MCF 10A (cell line): ENCODE measurements around the gene GSK3A. TPM values are rescaled to one million over a fixed set of nuclear protein-coding genes. Genes with fewer than 3 reads are reported as not detected.

Experiments
- BruUV-seq: library from RNA; stranded (reverse); fragments of 400-500 nt; replicated peaks from 2 replicates; lab custom pipeline; 2021; lab: Mats Ljungman, UMichigan
- CTCF ChIA-PET: fragments of 300-600 bp; sonication (Branson Sonifier 250); formaldehyde crosslinking; extraction: SDS; loops from one replicate; lab custom pipeline; 2021; ENCODE audit warnings: antibody characterized with exemption, inconsistent platforms; lab: Yijun Ruan, JAX
- POLR2A ChIA-PET: fragments of 300-600, 350-650 bp; sonication (Branson Sonifier 250); formaldehyde crosslinking; extraction: SDS; loops from one replicate; lab custom pipeline; 2020; ENCODE audit warnings: antibody characterized with exemption, inconsistent platforms; lab: Yijun Ruan, JAX
- DNase-seq: peaks from one replicate; pipeline ENCODE4 v3.0.0-alpha.2; 2018; ENCODE audit not compliant: unreplicated experiment
- H3K27ac Mint-ChIP-seq: one replicate; pipeline ENCODE4 v1.8.0; 2022; ENCODE audit warnings: mild to moderate bottlenecking, low read depth, mixed read lengths; ENCODE audit not compliant: unreplicated experiment
- H3K27me3 Mint-ChIP-seq: one replicate; pipeline ENCODE4 v1.8.0; 2022; ENCODE audit warnings: mixed read lengths; ENCODE audit not compliant: insufficient read depth, unreplicated experiment
- H3K36me3 Mint-ChIP-seq: one replicate; pipeline ENCODE4 v1.8.0; 2022; ENCODE audit warnings: mild to moderate bottlenecking, moderate library complexity, mixed read lengths; ENCODE audit not compliant: insufficient read depth, unreplicated experiment
- H3K4me1 Mint-ChIP-seq: one replicate; pipeline ENCODE4 v1.8.0; 2022; ENCODE audit warnings: mixed read lengths; ENCODE audit not compliant: insufficient read depth, unreplicated experiment
- H3K4me3 Mint-ChIP-seq: one replicate; pipeline ENCODE4 v1.8.0; 2022; ENCODE audit warnings: mild to moderate bottlenecking, moderate library complexity, mixed read lengths; ENCODE audit not compliant: unreplicated experiment
- H3K9me3 Mint-ChIP-seq: one replicate; pipeline ENCODE4 v1.8.0; 2022; ENCODE audit warnings: mixed read lengths; ENCODE audit not compliant: unreplicated experiment
- CTCF ChIP-seq: fragments of 200-600 bp; IDR thresholded peaks from one replicate; pipeline ENCODE4 v1.8.0; 2022; ENCODE audit warnings: antibody characterized with exemption, mild to moderate bottlenecking; ENCODE audit not compliant: unreplicated experiment
- intact Hi-C: fragments of 100-400 bp; cut with micrococcal nuclease; formaldehyde crosslinking; loops from 2 replicates; pipeline ENCODE4 v1.14.1; 2022
- total RNA-seq: library from RNA; stranded (reverse); gene quantifications from 2 replicates; pipeline ENCODE4 v1.2.3, GENCODE V29; 2022

The GSK3A gene
- total RNA-seq, 1 experiment from 2014 or later: 53.5 TPM

GRCh38 chr19:42233106-42233505 is 9.3 kb downstream of the GSK3A start:
- no peaks in the 10 kb centered on the region for H3K4me1 Mint-ChIP-seq
- ChIA-PET POLR2A (interaction anchor here (0.9 kb wide), 1 partner anchor 10 kb away, joined by 3 read pairs; the partner anchor contains the start of gene GSK3A), CTCF (interaction anchor here (1.4 to 2.0 kb wide), 2 partner anchors 12 to 124 kb away, joined by 5 to 6 read pairs; no protein-coding TSS in a partner anchor)
- H3K27ac Mint-ChIP-seq: peak overlapping the region; percentile 66
- BruUV-seq: no TSS peak
- no peak for DNase-seq
- no peak for TF ChIP-seq CTCF
- intact Hi-C loops: no loop called here
- H3K9me3 Mint-ChIP-seq: no peaks in the 10 kb centered on the region
- no peaks in the 10 kb centered on the region for H3K27me3 Mint-ChIP-seq
- H3K4me3 Mint-ChIP-seq: no peak overlapping the region
- peaks cover 83% of the 10 kb centered on the region for H3K36me3 Mint-ChIP-seq

- Mint-ChIP-seq H3K4me1 (no peaks in the 10 kb centered on the region), H3K36me3 (peaks cover 88% of the 10 kb centered on the region), H3K9me3 (no peaks in the 10 kb centered on the region), H3K27me3 (no peaks in the 10 kb centered on the region), H3K27ac (no peak overlapping the region), H3K4me3 (no peak overlapping the region)
- BruUV-seq: no TSS peak
- intact Hi-C loops: no loop called here
- DNase-seq: no peak
- CTCF ChIA-PET: interaction anchor here (1.4 kb wide), 1 partner anchor 124 kb away, joined by 6 read pairs; no protein-coding TSS in a partner anchor
- no peak for TF ChIP-seq CTCF
- POLR2A ChIA-PET: interaction anchor here (0.7 to 0.9 kb wide), 2 partner anchors 10 to 21 kb away, joined by 3 read pairs; partner anchors contain the start of gene GSK3A
Measured at GRCh38 chr19:42232435-42232834, 10.0 kb downstream of the GSK3A start.

- H3K9me3 Mint-ChIP-seq: no peaks in the 10 kb centered on the region
- no peak overlapping the region for H3K27ac Mint-ChIP-seq
- BruUV-seq: no TSS peak
- no peak overlapping the region for H3K4me3 Mint-ChIP-seq
- ChIA-PET POLR2A (interaction anchor here (0.7 to 1.2 kb wide), 2 partner anchors 11 to 288 kb away, joined by 3 read pairs; no protein-coding TSS in a partner anchor), CTCF (interaction anchor here (0.7 to 1.9 kb wide), 4 partner anchors 9 to 1423 kb away, joined by 3 to 6 read pairs (median 3); partner anchors contain the start of gene ZNF526)
- intact Hi-C loops: no loop called here
- no peak for TF ChIP-seq CTCF
- H3K4me1 Mint-ChIP-seq: no peaks in the 10 kb centered on the region
- DNase-seq: no peak
- no peaks in the 10 kb centered on the region for H3K27me3 Mint-ChIP-seq
- H3K36me3 Mint-ChIP-seq: peaks cover 88% of the 10 kb centered on the region
Measured at GRCh38 chr19:42230571-42230970, 11.8 kb downstream of the GSK3A start.

- peaks cover 82% of the 10 kb centered on the region for H3K36me3 Mint-ChIP-seq
- TF ChIP-seq CTCF: no peak
- ChIA-PET CTCF (interaction anchor here (0.6 to 1.9 kb wide), 5 partner anchors 10 to 1295 kb away, joined by 3 to 6 read pairs (median 3); partner anchors contain the start of gene ZNF526), POLR2A (interaction anchor here (1.2 kb wide), 2 partner anchors 10 to 12 kb away, joined by 3 read pairs; partner anchors contain the start of gene GSK3A)
- H3K4me1 Mint-ChIP-seq: no peaks in the 10 kb centered on the region
- BruUV-seq: no TSS peak
- no peak for DNase-seq
- no peaks in the 10 kb centered on the region for H3K9me3 Mint-ChIP-seq
- H3K27ac Mint-ChIP-seq: no peak overlapping the region
- intact Hi-C loops: no loop called here
- no peak overlapping the region for H3K4me3 Mint-ChIP-seq
- H3K27me3 Mint-ChIP-seq: no peaks in the 10 kb centered on the region
Measured at GRCh38 chr19:42229855-42230351, 12.5 kb downstream of the GSK3A start.
